Left cardiac atrium (tissue), 4 donors: ENCODE results near the gene PTGIR. TPM values are rescaled to one million over a fixed set of nuclear protein-coding genes. Genes with fewer than 3 reads are reported as not detected.
"Not testable (repeated sequence)": the region's sequence is repeated elsewhere in the genome, so short reads cannot be mapped to it uniquely, and the experiment has no call there.

Experiments used
- ATAC-seq, 2 donors: fragments of 200-7000 bp; cut with Tn5 transposase; one replicate each; pipeline ENCODE4 v1.9.1; 2020; ENCODE audit warnings: mild to moderate bottlenecking in 2 of 2, moderate library complexity in 2 of 2
- DNase-seq: peaks from one replicate; pipeline ENCODE4 v3.0.0-alpha.2; 2020
- intact Hi-C, 2 donors: fragments of 100-400 bp; cut with DNase I; formaldehyde crosslinking; loops; one replicate each; pipeline versions ENCODE4 v1.14.1 to v1.15.1; 2022 to 2023
- total RNA-seq, 2 donors: library from RNA; stranded (reverse); fragmentation: NEBNext Ultra II Directional; extraction: Animal tissue kit (Norgen Biotek cat#: 25700); gene quantifications; one replicate each; pipeline ENCODE4 v1.2.1, GENCODE V29; 2021
- donor health status: DM: no; HTN: yes; CAD: no.
- donor health status: DM: no; HTN: yes; CAD: no; lungs with severe emphysema.
- donor health status: DM: yes; HTN: yes; CAD: no.
- donor health status: Dilated cardiomyopathy.

The PTGIR gene
- total RNA-seq, 2 donors from 2014 or later = 5.5 to 14.8 TPM

DNA sequence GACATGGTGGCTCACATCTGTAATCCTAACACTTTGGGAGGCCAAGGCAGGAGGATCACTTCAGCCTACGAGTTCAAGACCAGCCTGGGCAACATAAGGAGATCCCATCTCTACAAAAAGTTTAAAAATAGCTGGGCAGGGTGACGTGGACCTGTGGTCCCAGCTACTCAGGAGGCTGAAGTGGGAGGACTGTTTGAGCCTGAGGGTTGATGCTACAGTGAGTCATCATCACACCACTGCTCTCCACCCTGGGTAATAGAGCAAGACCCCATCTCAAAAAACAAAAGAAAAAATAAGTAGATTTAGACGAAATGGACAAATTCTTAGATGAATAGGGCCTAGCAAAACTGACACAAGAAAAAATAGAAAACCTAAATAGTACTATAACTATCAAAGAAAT, 21.5 kb upstream of the PTGIR start:
- ATAC-seq = no peak
- intact Hi-C loops = no loop called here
- no peak for DNase-seq

DNA sequence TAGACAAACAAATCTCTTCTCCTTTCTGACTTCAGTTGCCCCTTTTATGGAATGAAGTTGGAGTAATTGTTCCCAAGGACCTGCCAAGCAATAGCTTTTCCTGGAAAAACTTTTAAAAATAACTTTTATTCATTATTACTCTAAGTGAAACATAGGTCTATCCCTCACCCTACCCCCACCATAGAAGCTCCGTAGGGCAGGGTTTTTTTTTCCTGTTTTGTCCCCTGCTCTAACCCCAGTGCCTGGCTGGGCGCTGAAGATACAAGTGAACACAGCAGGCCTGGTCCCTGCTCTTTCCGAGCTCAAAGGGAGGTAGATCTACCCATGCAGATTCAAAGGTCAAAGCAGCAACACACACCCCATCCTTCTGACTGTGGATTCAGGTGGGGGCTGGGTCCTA, 19.8 kb upstream of the PTGIR start:
- peak in 1 of 2 donors; percentile 56 for ATAC-seq
- DNase-seq = no peak
- intact Hi-C loops = no loop called here

DNA sequence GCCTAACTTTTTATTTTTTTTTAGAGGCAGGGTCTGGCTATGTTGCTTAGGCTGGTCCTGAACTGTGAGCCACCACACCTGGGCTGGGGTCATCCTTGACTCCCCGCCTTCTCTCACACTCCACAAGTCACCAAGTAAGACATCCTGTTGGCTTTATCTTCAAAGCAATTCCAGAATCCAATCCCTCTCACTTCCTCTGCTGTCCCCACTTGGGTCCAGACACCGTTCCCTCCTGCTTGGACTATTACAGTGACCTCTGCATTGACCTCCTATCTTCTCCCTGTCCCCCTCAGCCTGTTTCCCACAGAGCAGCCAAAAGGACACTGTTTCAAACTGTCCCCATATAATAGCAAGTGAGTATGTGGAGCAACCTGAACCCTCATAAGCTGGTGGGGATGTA, 15.8 kb upstream of the PTGIR start:
- ATAC-seq (no peak), DNase-seq (no peak)
- intact Hi-C loops = no loop called here

DNA sequence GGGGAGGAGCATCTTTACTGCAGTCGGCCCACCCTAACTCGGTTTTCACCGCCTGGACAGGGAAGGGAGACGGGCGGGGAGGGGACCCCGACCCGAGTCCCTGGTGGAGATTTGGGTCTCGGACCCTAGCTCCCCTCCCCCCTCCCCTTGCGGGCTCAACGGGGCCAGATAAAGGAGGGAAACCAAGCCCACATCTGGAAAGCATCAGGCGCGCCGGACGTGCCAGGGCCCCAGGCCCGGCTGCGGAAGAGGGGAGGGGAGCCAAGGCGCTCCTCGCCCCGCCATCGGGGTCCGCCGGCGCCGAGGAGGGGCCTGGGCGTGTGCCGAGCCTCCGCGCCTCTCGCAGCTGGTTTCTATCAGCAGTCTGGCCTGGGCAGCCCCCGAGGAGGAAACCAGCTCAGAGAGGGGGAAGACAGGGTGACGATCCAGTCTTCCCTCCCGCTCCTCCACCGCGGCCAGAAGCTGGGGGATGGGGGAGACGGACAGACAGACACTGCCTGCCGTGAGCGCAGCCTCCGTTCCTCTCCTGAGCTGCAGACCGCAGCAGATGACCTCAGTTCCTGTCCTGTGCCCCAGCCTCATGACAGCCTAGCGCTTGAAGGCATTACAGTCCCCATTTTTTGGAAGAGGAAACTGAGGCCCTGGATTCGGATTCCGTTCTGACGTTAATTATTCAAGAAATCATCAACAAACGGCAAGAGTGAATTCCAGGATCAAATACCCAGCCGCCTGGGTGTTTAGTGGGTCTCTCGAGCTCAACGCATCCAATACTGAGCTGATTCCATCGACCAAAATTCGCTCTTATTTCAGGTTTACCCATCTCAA, 14.7 kb upstream of the PTGIR start:
- peak; percentile 54 for DNase-seq
- intact Hi-C loops = no loop called here

DNA sequence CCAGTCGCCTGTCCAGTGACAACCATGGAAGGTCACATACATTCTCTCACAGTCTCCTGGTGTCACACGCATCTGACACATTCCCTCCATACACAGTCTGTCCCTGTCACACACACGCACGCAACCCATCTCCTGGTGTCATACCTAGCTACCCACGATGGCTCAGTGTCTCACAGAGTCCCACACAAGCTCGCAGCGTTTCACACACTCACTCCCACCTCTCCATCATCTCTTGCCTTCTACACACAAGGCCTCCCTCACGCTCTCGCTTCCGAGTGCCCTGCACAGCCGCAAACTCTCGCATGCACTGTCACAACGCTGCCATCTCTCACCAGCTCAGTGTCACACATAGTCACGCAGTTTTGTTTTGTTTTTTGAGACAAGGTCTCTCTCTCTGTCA, 12.3 kb upstream of the PTGIR start:
- ATAC-seq (no peak), DNase-seq (no peak)
- intact Hi-C loops = no loop called here

More for the DNA sequence above, 14.7 kb upstream of the PTGIR start:
- peak; percentile 58 to 76 for ATAC-seq

DNA sequence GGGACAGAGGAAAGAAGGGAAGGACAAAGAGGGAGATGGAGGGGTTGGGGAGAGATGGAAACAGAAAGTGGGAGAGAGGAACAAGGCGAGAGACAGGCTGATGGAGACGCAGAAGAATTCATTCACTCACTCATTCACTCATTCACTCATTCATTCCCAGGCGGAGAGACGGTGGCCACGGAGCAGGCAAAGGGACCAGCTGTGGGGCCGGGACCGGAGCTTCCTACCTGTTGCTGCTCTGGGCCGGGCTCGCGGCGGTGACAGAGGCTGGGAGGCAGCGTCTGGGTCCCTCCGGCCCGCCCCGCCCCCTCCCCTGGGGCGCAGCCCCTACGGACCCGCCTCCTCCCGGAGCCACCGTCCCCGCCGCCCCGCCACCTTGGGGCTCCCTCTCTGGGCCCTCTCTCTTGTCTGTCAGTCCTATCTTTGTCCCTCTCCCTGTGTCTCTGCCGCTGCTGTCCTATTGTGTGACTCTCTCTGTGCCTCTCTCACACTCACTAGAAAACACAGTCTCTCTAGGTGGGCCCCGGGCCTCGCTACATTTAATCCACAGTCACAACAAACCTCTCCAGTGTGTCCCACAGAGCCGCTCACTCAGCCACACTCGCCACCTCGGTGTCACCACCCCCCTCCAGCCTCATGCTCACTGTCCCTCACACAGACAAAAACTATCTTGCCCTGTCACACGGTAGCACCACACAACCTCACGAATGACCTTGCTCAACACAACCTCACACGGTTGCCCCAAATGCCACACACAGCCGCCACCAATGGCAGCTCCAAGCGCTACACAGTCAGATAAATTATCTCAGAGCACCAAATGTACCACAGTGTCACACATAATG, 11.3 kb upstream of the PTGIR start, which contains the start of gene GNG8:
Gene GNG8, minus strand, starts transcription at position 283 of the 842 bp plus-strand sequence. CDS start 1,520 bp downstream, outside the sequence.
- no peak for DNase-seq
- ATAC-seq = no peak
- intact Hi-C loops = no loop called here

DNA sequence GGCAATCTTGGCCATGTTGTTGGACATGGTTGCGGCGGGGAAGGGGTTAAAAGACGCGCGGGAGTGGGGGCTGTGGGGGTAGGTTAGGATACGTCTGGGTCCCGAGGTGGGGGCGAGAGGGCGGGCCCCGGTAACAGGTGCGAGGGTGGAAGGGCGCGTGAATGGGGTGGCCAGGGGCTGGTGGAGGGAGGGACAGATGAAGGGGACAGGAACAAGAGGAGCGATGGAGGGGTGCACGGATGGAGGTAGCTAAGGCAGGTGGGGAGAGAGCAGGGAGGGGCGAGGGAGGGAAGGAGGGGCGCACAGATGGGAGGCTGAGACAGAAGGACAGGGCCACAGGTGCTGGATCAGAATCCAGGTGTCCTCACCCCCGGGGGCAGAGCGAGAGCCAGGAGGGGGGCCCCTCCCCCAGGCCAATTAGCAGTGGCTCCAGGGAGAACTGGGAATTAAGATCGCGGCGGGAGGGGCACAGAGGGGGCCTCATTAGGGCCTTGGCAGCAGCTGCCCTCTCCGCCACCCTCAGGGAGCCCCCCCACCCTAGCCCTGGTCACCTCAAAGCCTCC, 9.8 kb upstream of the PTGIR start:
- ATAC-seq (no peak), DNase-seq (no peak)
- intact Hi-C loops = no loop called here

DNA sequence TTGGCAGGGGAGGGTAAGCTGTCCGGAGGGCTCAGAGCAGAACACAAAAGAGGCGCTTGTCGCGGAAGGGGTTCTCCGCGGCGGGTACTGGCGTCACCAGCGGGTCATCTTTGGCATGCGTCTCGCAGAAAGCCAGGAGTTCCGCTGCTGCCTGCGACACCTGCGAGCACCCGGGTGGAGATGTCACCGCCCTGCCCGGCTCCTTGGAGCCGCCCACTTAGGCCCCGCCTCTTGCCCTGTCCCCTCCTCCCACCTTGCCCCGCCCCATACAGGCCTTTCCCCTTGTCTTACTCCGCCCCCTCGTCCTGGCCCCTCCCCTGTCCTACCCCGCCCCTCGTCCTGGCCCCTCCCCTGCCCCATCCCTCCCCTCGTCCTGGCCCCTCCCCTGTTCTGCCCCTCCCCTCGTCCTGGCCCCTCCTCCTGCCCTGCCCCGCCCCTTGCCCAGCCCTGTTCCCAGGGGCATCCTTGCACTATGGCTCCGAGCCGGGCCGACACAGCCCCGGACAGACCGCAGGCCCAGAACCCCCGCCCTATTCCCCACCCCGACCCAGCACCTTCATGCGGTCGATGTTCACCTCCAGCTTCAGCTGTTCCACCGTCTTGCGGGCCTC, 9.3 kb upstream of the PTGIR start:
- peak; percentile 85 for DNase-seq
- peak; percentile 60 to 82 for ATAC-seq
- intact Hi-C loops = no loop called here

DNA sequence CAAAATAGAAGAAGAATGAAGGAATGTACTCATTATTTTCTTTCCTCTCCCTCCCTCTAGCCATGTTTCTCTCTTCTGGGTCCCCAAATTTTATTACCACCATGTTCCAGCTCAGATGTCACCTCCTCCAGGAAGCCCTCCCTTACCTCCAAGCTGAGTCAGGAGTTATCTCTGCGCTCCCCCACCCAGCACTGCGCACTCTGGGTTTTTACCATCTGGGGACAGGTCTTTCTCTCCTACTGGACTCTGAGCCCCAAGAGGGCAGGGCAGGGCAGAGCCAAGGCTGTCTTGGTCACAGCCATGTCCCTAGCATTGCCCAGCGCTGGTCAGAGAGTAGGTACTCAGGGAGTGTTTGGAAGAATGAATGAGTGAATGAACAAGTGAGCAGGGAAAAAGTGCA, 8.2 kb upstream of the PTGIR start:
- DNase-seq (no peak), ATAC-seq (no peak)
- intact Hi-C loops = no loop called here

DNA sequence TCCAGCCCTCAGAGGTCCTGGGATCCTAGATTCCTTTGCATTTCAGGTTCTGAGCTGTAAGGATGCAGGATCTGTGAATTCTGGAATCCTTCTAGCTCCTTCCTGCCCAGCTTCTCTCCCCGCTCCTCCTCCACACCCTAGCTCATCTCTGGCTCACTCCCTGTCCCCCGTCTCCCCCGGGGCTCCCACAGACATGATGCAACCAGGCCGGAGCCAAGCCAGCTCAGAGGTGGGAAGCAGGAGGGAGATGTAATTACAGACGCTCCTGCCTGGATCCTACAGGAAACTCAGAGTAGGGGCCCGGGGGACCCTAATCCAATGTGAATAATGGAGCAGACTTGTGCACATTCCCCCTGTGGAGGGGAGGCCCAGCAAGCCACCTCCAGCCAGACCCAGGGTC, 6.6 kb upstream of the PTGIR start:
- intact Hi-C loops = no loop called here
- ATAC-seq (peak in 1 of 2 donors; percentile 22), DNase-seq (no peak)

DNA sequence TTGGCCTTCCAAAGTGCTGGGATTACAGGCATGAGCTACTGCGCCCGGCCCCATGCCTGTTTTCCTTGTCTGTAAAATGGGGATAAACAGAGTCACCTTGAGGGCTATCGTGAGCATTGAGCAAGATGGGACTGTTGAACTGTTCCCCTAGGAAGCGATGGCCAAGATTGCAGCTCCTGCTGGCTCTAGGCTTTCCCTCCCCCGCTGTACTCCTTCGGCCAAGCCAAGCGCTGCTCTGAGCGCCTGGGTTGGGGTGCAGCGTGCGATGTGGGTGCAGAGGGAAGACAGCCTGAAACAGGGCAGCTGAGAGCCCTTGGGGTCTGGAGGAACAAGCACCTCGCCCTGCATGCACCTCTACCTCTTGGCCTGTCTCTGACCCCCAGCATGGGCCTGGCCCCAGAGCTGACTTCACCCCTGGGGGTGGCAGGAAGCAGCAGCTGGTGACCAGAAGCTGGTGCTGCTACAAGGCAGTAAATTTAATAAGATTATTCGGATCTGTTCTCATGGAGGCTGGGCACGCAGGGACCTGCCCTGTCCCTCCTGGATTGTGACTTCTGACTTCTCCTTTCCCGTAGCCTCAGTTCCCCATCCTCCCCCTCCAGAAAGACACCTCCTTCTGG, 5.8 kb upstream of the PTGIR start:
- DNase-seq (no peak), ATAC-seq (no peak)
- intact Hi-C loops = no loop called here

DNA sequence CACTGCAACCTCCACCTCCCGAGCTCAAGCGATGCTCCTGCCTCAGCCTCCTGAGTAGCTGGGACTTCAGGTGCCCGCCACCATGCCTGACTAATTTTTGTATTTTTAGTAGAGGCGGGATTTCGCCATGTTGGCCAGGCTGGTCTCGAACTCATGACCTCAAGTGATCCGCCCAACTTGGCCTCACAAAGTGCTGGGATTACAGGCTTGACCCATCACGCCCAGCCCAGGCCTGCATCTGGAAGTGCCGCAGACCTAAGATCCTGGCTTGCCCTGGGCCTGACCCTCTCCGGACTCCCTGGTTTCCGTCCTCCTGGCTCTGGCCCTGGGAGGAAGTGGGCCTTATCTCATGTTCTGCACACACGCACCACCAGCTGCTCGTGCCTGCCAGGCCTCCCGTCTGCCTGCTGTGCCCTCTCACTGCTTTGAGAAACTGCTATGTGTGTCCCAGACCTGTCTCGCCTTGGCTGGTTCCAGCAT, 4.7 kb upstream of the PTGIR start:
- intact Hi-C loops = no loop called here
- ATAC-seq = peak; percentile 5 to 35
- peak; percentile 66 for DNase-seq

DNA sequence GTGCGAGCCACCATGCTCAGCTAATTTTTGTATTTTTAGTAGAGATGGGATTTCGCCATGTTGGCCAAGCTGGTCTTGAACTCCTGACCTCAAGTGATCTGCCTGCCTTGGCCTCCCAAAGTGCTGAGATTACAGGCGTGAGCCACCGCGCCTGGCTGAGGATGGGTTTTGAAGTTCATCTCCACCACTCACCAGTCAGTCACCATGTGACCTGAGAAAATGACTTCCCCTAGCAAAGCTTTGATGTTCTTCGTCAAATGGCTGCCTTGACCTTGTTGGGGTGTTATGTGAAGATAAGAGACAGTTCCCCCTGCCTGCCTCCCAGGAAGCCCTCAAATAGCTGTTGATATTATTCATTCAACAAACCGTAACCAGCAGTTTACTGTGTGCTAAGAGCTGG, 4.1 kb upstream of the PTGIR start:
- DNase-seq, intact Hi-C loops, ATAC-seq: not testable (repeated sequence)

DNA sequence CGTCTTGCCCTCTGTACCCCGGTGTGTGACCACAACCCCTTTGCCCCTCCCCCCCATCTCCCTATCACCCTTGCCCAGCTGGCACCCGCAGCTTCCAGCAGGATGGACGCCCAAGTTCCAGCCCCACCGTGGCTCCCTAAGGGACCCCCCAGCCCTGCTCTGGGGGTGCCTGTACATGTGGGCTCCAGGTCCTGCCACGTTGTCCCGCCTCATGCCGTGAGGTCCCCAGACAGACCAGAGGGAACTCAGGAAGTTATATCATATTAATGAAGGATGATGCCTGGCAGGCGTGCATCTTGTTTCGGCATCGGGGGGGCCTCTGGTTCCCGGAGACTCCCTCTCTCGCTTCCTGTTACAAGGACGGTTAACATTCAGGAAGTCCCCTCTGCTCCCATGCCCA, 1.6 kb upstream of the PTGIR start:
- ATAC-seq = no peak
- intact Hi-C loops = no loop called here
- DNase-seq = no peak

DNA sequence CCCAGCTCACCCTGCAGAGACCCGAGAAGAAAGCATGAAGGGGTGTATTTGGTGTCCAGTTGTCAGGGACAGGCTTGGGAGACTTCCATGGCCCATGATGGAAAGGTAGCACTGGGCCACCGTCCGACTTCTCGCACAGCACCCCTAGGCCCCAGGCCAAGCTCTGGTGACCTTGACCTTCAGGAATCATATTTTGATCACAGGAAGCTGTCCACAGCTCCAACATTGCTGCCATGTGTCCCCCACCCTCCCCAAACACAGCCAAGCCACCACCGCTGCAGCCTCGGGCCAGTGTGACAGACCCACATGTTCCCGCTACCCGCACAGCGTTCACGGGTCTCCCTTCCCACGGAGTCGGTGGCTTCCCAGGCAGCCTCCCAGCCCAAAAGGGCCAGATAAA, 842 bp upstream of the PTGIR start:
- intact Hi-C loops = no loop called here
- no peak for DNase-seq
- no peak for ATAC-seq

DNA sequence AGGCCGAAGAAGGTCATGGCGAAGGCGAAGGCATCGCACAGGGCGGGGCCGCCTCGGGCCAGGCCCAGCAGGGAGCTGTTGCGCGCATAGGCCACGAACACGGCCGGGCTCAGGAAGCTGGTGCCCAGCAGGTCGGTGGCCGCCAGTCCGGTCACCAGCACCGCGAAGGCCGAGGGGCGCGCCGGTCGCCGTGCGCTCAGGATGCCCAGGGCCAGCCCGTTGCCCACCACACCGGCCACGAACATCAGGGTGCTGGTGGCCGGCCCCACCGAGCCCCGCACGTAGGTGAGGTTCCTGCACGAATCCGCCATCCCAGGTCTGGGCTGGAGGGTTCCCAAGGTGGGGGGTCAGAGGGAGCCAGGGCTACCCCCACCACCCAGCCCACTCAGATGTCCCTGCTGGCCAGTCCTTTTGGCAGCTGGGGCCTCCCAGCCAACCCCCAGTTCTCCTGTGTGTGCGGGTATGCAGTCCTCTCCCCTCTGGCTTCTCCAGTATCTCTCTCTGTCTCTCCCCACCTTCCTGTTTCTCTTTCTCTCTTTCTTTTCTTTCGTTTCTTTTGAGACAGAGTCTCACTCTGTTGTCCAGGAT, 880 bp downstream of the PTGIR start:
- intact Hi-C loops = no loop called here
- no peak for DNase-seq
- ATAC-seq = no peak

DNA sequence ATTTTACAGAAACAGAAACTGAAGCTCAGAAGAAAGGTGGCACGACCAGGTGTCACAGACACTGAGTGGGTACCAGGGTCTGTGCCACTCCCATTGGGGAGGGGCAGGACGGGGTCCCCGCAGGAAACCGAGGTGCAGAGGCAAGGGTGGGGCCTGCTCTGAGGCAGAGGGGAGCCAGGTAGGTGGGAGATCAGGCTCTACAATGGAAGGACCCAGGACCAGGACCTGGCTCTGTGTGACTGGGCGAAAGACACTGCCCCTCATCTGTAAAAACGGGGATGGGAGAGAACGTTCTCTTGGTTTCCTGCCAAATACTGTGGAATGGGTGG, 2.8 kb downstream of the PTGIR start:
- intact Hi-C loops = no loop called here
- no peak for ATAC-seq
- DNase-seq = peak; percentile 9

DNA sequence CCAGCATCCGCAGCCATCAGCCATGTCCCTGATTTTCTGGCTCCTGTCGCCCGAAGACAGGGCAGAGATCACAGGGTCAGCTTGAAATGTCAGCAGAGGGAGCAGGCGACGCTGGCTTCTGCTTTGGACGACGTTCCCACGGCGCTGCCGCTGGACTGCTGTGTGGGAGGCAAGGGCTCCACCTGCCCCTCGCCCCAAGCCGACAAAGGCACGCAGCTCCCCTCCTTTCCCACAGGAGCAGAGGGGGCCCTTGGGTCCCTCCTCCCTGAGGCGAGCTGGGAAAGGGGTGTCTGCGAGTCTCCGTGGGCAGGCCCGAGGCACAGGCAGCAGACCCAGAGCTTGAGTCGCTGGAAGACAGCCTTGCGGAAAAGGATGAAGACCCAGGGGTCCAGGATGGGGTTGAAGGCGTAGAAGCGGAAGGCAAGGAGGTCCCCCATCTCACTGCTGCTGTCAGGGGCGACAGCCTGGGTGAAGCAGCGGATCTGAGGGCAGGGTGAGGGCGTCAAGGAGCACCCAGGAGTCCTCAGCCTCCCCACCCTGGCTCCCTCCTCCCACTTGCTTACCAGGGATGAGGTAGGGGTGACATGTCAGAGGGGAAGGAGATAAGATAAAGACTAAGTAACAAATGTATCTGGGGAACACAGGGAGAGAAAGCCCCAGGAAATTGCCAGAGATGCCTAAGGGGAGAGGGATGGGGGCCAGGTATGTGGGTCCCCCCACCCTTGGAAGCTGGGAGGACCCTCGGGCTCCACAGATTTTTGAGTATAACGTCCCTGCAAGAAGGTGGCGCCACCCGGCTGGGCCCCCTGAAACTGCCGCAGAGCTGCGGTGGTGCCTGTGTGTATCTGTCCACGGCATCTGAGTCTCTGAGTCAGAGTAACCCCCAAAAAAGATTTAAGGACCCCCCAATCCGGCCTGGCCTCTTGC, 3.4 kb downstream of the PTGIR start:
- intact Hi-C loops = no loop called here
- ATAC-seq (no peak), DNase-seq (peak; percentile 19)
